Activated CD4-positive, alpha-beta T cell treated with anti-CD3 and anti-CD28 coated beads for 1 hour (primary cell): ENCODE results near the gene TBXAS1.

Experiments used
- DNase-seq: peaks from one replicate; pipeline ENCODE4 v3.0.0-alpha.2; 2020

TBXAS1 gene

GRCh38 chr7:140008755-140009610 lies 179.9 kb downstream of the TBXAS1 start:
- DNase-seq, result no peak

GRCh38 chr7:140009735-140010134 lies 180.7 kb downstream of the TBXAS1 start:
- no peak for DNase-seq

GRCh38 chr7:140010194-140010895 lies 181.3 kb downstream of the TBXAS1 start:
- no peak for DNase-seq

GRCh38 chr7:140013676-140014075 lies 184.6 kb downstream of the TBXAS1 start:
- DNase-seq, result no peak

- no peak for DNase-seq
Measured at GRCh38 chr7:140014123-140014522, 185.1 kb downstream of the TBXAS1 start.

- no peak for DNase-seq
Measured at GRCh38 chr7:140015471-140015970, 186.5 kb downstream of the TBXAS1 start.

GRCh38 chr7:140016540-140016939 lies 187.5 kb downstream of the TBXAS1 start:
- no peak for DNase-seq

GRCh38 chr7:140017034-140017433 lies 188.0 kb downstream of the TBXAS1 start:
- DNase-seq, result no peak

GRCh38 chr7:140017543-140017942 lies 188.5 kb downstream of the TBXAS1 start:
- no peak for DNase-seq

GRCh38 chr7:140018125-140019043 lies 189.3 kb downstream of the TBXAS1 start:
- DNase-seq, result no peak

GRCh38 chr7:140019172-140019571 lies 190.1 kb downstream of the TBXAS1 start:
- DNase-seq, result no peak

GRCh38 chr7:140019606-140020005 lies 190.5 kb downstream of the TBXAS1 start:
- no peak for DNase-seq

- no peak for DNase-seq
Measured at GRCh38 chr7:140021603-140022002, 192.5 kb downstream of the TBXAS1 start.

- no peak for DNase-seq
Measured at GRCh38 chr7:140022582-140023211, 193.6 kb downstream of the TBXAS1 start.

GRCh38 chr7:140023728-140024127 lies 194.7 kb downstream of the TBXAS1 start:
- DNase-seq, result no peak

- no peak for DNase-seq
Measured at GRCh38 chr7:140024585-140024984, 195.5 kb downstream of the TBXAS1 start.

GRCh38 chr7:140025241-140025640 lies 196.2 kb downstream of the TBXAS1 start:
- no peak for DNase-seq

GRCh38 chr7:140025814-140026433 lies 196.9 kb downstream of the TBXAS1 start:
- no peak for DNase-seq

GRCh38 chr7:140026935-140027334 lies 197.9 kb downstream of the TBXAS1 start:
- DNase-seq, result no peak

- no peak for DNase-seq
Measured at GRCh38 chr7:140027858-140028257, 198.8 kb downstream of the TBXAS1 start.

- no peak for DNase-seq
Measured at GRCh38 chr7:140028311-140028710, 199.2 kb downstream of the TBXAS1 start.

- DNase-seq, result no peak
Measured at GRCh38 chr7:140029072-140029471, 200.0 kb downstream of the TBXAS1 start.
